Calu3 (cell line): ENCODE measurements around the gene CHRNG. TPM values are rescaled to one million over a fixed set of nuclear protein-coding genes. Genes with fewer than 3 reads are reported as not detected.

Experiments used
- BruUV-seq: library from RNA; stranded (reverse); fragments of 400-500 nt; replicated peaks from 2 replicates; lab custom pipeline; 2021; lab: Mats Ljungman, UMichigan
- CTCF ChIA-PET: fragments of 300-600 bp; sonication (Branson Sonifier 250); formaldehyde crosslinking; loops from one replicate; lab custom pipeline; 2022; ENCODE audit warnings: antibody characterized with exemption; lab: Charles Lee
- DNase-seq: peaks from one replicate; pipeline ENCODE4 v3.0.0; 2022
- H3K27ac Mint-ChIP-seq: one replicate; pipeline ENCODE4 v1.8.0; 2022; ENCODE audit warnings: mixed read lengths; ENCODE audit not compliant: unreplicated experiment
- H3K27me3 Mint-ChIP-seq: one replicate; pipeline ENCODE4 v1.8.0; 2022; ENCODE audit warnings: mixed read lengths; ENCODE audit not compliant: unreplicated experiment
- H3K36me3 Mint-ChIP-seq: one replicate; pipeline ENCODE4 v1.8.0; 2022; ENCODE audit warnings: mild to moderate bottlenecking, moderate library complexity, mixed read lengths; ENCODE audit not compliant: insufficient read depth, unreplicated experiment
- H3K4me1 Mint-ChIP-seq: one replicate; pipeline ENCODE4 v1.8.0; 2022; ENCODE audit warnings: mild to moderate bottlenecking, low read depth, mixed read lengths; ENCODE audit not compliant: unreplicated experiment
- H3K4me3 Mint-ChIP-seq: one replicate; pipeline ENCODE4 v1.8.0; 2022; ENCODE audit warnings: mild to moderate bottlenecking, low read depth, moderate library complexity, mixed read lengths; ENCODE audit not compliant: unreplicated experiment
- H3K9me3 Mint-ChIP-seq: one replicate; pipeline ENCODE4 v1.8.0; 2022; ENCODE audit warnings: low read depth, mixed read lengths; ENCODE audit not compliant: unreplicated experiment
- CTCF ChIP-seq: fragments of 200-600 bp; IDR thresholded peaks from one replicate; pipeline ENCODE4 v1.8.0; 2022; ENCODE audit warnings: antibody characterized with exemption; ENCODE audit not compliant: unreplicated experiment
- intact Hi-C: fragments of 100-400 bp; cut with micrococcal nuclease; formaldehyde crosslinking; loops from one replicate; pipeline ENCODE4 v1.10.0; 2022; ENCODE audit not compliant: unreplicated experiment
- total RNA-seq: library from RNA; stranded (reverse); gene quantifications from 2 replicates; pipeline ENCODE4 v1.2.3, GENCODE V29; 2022

CHRNG gene
- total RNA-seq, 1 experiment from 2014 or later: not detected

GRCh38 chr2:232501331-232501771 lies 38.1 kb upstream of the CHRNG start:
- no peaks in the 10 kb centered on the region for H3K36me3 Mint-ChIP-seq
- intact Hi-C loops: no loop called here
- TF ChIP-seq CTCF: no peak
- H3K4me3 Mint-ChIP-seq: no peak overlapping the region
- no TSS peak for BruUV-seq
- CTCF ChIA-PET: no interaction called here
- H3K27ac Mint-ChIP-seq: no peak overlapping the region
- H3K9me3 Mint-ChIP-seq: no peaks in the 10 kb centered on the region
- H3K4me1 Mint-ChIP-seq: no peaks in the 10 kb centered on the region
- no peak for DNase-seq
- peaks cover 74% of the 10 kb centered on the region for H3K27me3 Mint-ChIP-seq

GRCh38 chr2:232501794-232502390 lies 37.6 kb upstream of the CHRNG start:
- Mint-ChIP-seq H3K27me3 (peaks cover 80% of the 10 kb centered on the region), H3K4me1 (no peaks in the 10 kb centered on the region), H3K9me3 (no peaks in the 10 kb centered on the region), H3K36me3 (no peaks in the 10 kb centered on the region), H3K4me3 (no peak overlapping the region), H3K27ac (no peak overlapping the region)
- CTCF ChIA-PET: interaction anchor here (0.5 kb wide), 1 partner anchor 131 kb away, joined by 5 read pairs; no protein-coding TSS in a partner anchor
- intact Hi-C loops: no loop called here
- no peak for TF ChIP-seq CTCF
- no TSS peak for BruUV-seq
- no peak for DNase-seq

GRCh38 chr2:232502511-232502910 lies 37.0 kb upstream of the CHRNG start:
- no peak overlapping the region for H3K27ac Mint-ChIP-seq
- peaks cover 82% of the 10 kb centered on the region for H3K27me3 Mint-ChIP-seq
- no peak for TF ChIP-seq CTCF
- CTCF ChIA-PET: no interaction called here
- no peak for DNase-seq
- BruUV-seq: no TSS peak
- intact Hi-C loops: no loop called here
- H3K36me3 Mint-ChIP-seq: no peaks in the 10 kb centered on the region
- H3K4me3 Mint-ChIP-seq: peak overlapping the region; percentile 53
- H3K4me1 Mint-ChIP-seq: no peaks in the 10 kb centered on the region
- H3K9me3 Mint-ChIP-seq: no peaks in the 10 kb centered on the region

GRCh38 chr2:232502911-232503808 lies 36.3 kb upstream of the CHRNG start:
- H3K27ac Mint-ChIP-seq: no peak overlapping the region
- H3K36me3 Mint-ChIP-seq: no peaks in the 10 kb centered on the region
- intact Hi-C loops: no loop called here
- no peak for TF ChIP-seq CTCF
- peak; percentile 23 for DNase-seq
- peak overlapping the region; percentile 53 for H3K4me3 Mint-ChIP-seq
- H3K4me1 Mint-ChIP-seq: no peaks in the 10 kb centered on the region
- CTCF ChIA-PET: interaction anchor here (0.5 kb wide), 1 partner anchor 1256 kb away, joined by 3 read pairs; no protein-coding TSS in a partner anchor
- BruUV-seq: no TSS peak
- H3K9me3 Mint-ChIP-seq: no peaks in the 10 kb centered on the region
- H3K27me3 Mint-ChIP-seq: peaks cover 82% of the 10 kb centered on the region
